Fibroblast of the conjunctiva (primary cell): ENCODE data around the gene PPP1R1A.

ENCODE experiments used
- DNase-seq: peaks from one replicate; pipeline ENCODE4 v3.0.0-alpha.2; 2010; ENCODE audit warnings: low read depth

PPP1R1A gene

GRCh38 chr12:54529581-54529980 lies 58.9 kb downstream of the PPP1R1A start:
- DNase-seq: no peak
